NT2/D1 (cell line): Measurements from ENCODE around the gene QSOX2.

ENCODE experiments used
- SUZ12 ChIP-seq: IDR thresholded peaks from 2 replicates; pipeline ENCODE4 v1.6.1; 2011; ENCODE audit not compliant: insufficient read length, insufficient read depth; ENCODE audit errors: extremely low read depth
- ZNF274 ChIP-seq: IDR thresholded peaks from 2 replicates; pipeline ENCODE4 v1.6.1; 2011; ENCODE audit warnings: mild to moderate bottlenecking, low read depth, low read length

GRCh38 chr9:136187197-136187596 lies 58.4 kb downstream of the QSOX2 start:
- TF ChIP-seq ZNF274 (no peak), SUZ12 (no peak)
